ENCODE measurements around the gene VWC2. TPM values are rescaled to one million over a fixed set of nuclear protein-coding genes. Genes with fewer than 3 reads are reported as not detected.

Gene VWC2
- total RNA-seq, 6 experiments from 2014 or later, result not detected

DNA sequence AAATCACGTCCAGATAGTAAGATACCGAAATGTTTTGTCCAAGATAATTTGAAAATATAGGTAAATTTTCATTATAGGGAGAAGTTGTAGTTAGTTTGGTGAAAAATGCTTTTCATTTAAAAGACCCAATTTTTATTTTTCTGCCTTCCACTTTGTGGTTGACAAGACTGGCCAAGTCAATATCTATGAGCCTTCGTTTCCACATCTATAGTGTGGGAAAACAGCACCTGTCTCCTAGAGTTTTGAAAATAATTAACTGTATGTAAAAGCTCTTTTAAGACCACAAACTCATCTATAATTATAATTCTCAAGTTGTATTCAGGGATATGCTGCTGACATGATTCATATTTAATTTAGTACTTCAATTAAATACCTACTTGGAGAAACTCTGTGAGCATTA lies 102.8 kb downstream of the VWC2 start:
- H3K27ac Mint-ChIP-seq, result no peak overlapping the region
- DNase-seq, result no peak
- TF ChIP-seq CTCF (IDR thresholded peaks at IDR 0.05), result no peak
- no peaks in the 10 kb centered on the region for H3K4me1 Mint-ChIP-seq (ENCODE audit: low read depth)
- no peak overlapping the region for H3K4me3 Mint-ChIP-seq
- no peaks in the 10 kb centered on the region for H3K27me3 Mint-ChIP-seq (ENCODE audit: insufficient read depth)
- peaks cover 26% of the 10 kb centered on the region for H3K9me3 Mint-ChIP-seq
- no peaks in the 10 kb centered on the region for H3K36me3 Mint-ChIP-seq (ENCODE audit: low read depth)

DNA sequence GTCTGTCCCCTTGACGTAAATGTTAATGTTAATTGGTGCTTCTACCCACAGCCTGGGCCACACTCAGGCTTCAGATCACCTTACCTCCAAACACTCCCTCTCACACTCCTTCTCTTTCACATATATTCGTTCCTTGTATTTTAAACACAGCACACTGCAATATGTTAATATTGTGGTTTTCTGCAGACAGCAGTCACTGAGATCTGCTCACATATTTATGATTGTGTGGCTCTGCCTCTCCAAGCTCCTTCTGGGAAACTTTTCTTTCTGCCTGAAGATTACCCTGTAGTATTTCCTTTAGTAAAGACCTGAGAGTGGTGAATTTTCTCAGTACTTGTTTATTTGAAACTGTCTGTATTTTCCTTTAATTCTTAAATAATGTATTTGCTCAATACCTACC lies 104.7 kb downstream of the VWC2 start:
- Mint-ChIP-seq H3K36me3 (ENCODE audit: low read depth) (no peaks in the 10 kb centered on the region; the same call in 1 of the 2 replicates), H3K4me3 (no peak overlapping the region), H3K4me1 (ENCODE audit: low read depth) (no peaks in the 10 kb centered on the region), H3K27me3 (ENCODE audit: insufficient read depth) (no peaks in the 10 kb centered on the region), H3K9me3 (peaks cover 25% of the 10 kb centered on the region), H3K27ac (no peak overlapping the region)
- DNase-seq, result no peak
- TF ChIP-seq CTCF (IDR thresholded peaks at IDR 0.05), result no peak

GRCh38 chr7:49878627-49879026 lies 105.2 kb downstream of the VWC2 start:
- Mint-ChIP-seq H3K27ac (no peak overlapping the region), H3K36me3 (ENCODE audit: low read depth) (peaks cover 4% of the 10 kb centered on the region), H3K9me3 (peaks cover 26% of the 10 kb centered on the region), H3K27me3 (ENCODE audit: insufficient read depth) (no peaks in the 10 kb centered on the region), H3K4me1 (ENCODE audit: low read depth) (no peaks in the 10 kb centered on the region), H3K4me3 (no peak overlapping the region)
- no peak for DNase-seq
- TF ChIP-seq CTCF (IDR thresholded peaks at IDR 0.05), result no peak

GRCh38 chr7:49883933-49884332 lies 110.5 kb downstream of the VWC2 start:
- no peak overlapping the region for H3K27ac Mint-ChIP-seq
- DNase-seq, result no peak
- H3K4me1 Mint-ChIP-seq (ENCODE audit: low read depth), result no peaks in the 10 kb centered on the region
- H3K9me3 Mint-ChIP-seq, result peaks cover 34% of the 10 kb centered on the region
- peaks cover 5% of the 10 kb centered on the region for H3K36me3 Mint-ChIP-seq (ENCODE audit: low read depth)
- no peak for TF ChIP-seq CTCF (IDR thresholded peaks at IDR 0.05)
- H3K27me3 Mint-ChIP-seq (ENCODE audit: insufficient read depth), result no peaks in the 10 kb centered on the region
- no peak overlapping the region for H3K4me3 Mint-ChIP-seq

GRCh38 chr7:49885593-49886285 lies 112.3 kb downstream of the VWC2 start:
- H3K27ac Mint-ChIP-seq, result no peak overlapping the region
- H3K27me3 Mint-ChIP-seq (ENCODE audit: insufficient read depth), result no peaks in the 10 kb centered on the region

More at GRCh38 chr7:49885593-49886285, 112.3 kb downstream of the VWC2 start:
- H3K4me1 Mint-ChIP-seq (ENCODE audit: low read depth), result no peaks in the 10 kb centered on the region
- peaks cover 34% of the 10 kb centered on the region for H3K9me3 Mint-ChIP-seq
- H3K4me3 Mint-ChIP-seq, result no peak overlapping the region
- peaks cover 5% of the 10 kb centered on the region for H3K36me3 Mint-ChIP-seq (ENCODE audit: low read depth)
- no peak for TF ChIP-seq CTCF (IDR thresholded peaks at IDR 0.05)
- DNase-seq, result no peak

All from HFFc6 (cell line).